ENCODE data around the gene NEBL.

NEBL gene

GRCh38 chr10:20892011-20892585 is 5.0 kb downstream of the NEBL start:
- in situ Hi-C loops (cut with HindIII; ENCODE audit: low pct_unique_long_range_greater_than_20kb, low sequenced_read_pairs): no loop called here
- no peak for DNase-seq (ENCODE audit: low read depth in 1 of 2, low spot score in 1 of 2)
- TF ChIP-seq JUND (IDR thresholded peaks at IDR 0.05; ENCODE audit: low read depth): no peak

DNA sequence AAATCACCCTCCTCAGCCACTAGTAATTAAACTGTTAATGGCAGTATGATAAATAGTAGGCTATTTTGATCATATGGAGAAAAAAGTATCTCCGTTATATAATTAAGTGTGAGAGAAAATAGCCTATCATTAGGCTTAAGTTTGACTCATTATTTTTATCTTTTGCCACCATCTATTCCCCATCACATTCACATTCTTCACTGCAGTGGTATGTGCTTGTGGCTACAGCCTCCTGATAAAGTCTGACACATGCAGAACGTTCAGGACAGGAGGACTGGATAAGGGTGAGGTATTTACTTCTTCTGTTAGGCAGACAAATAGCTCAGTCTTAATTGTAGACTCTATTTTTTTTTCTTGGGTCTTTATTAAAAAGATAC is 5.8 kb downstream of the NEBL start:
- TF ChIP-seq JUND (IDR thresholded peaks at IDR 0.05; ENCODE audit: low read depth): no peak
- in situ Hi-C loops (cut with HindIII; ENCODE audit: low pct_unique_long_range_greater_than_20kb, low sequenced_read_pairs): no loop called here
- no peak for DNase-seq (ENCODE audit: low read depth in 1 of 2, low spot score in 1 of 2)

DNA sequence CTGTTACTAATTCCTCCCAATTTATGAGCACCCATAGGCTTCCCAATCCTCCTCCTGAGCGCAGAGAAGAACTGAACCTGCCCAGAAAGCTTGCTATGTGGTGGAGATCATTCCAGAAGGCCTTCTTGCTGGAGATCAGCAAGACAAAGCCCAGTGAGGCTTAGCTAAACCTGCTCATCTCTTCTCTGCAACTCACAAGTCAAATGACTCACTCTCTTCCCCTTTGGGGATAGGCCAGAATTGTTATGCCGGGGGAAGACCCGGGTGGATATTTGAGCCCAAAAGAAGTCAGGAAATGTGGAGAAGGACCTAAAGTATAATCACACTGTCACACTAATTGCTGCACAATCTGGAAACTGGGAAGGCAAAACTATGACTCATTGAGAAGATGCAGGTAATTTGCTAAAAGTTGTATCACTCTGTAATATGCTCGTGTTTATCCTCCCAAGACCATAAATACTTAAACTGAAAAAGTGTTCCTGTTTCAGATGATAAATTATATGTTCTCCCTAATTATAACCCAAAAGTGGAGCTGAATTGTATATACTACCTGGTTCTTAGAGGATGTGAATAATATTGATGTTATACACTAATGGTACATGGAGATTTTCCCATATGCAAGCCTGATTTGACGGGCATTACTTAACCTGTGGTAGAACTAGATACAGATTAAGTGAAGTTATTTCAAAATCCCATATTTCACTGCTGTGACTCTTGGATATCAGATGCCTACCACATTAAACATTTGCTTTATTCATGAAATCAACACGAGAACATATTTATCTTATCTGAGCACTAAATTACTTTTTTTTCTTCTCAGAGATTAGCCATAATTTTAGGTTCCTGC is 6.4 kb downstream of the NEBL start:
- in situ Hi-C loops (cut with HindIII; ENCODE audit: low pct_unique_long_range_greater_than_20kb, low sequenced_read_pairs): no loop called here
- no peak for DNase-seq (ENCODE audit: low read depth in 1 of 2, low spot score in 1 of 2)
- TF ChIP-seq JUND (IDR thresholded peaks at IDR 0.05; ENCODE audit: low read depth): no peak

DNA sequence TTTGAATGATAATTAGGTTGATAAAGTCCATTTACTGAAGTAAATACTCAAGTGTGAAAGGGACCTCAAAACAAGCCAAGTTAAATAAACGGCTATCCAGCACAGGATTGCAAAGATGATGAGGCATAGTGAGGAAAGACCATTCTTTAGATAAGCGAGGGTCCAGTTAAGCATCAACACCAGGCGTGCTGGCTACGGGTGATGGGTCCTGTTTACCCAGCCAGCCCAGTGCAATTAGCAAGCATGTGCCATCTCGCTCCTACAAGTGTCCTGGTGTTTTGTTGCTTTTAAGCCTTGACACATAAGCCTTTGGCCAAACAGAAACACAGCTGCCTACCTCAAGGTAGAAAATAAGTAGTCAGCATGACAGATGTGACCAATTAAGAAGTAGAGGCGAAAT is 7.1 kb downstream of the NEBL start:
- no peak for DNase-seq (ENCODE audit: low read depth in 1 of 2, low spot score in 1 of 2)
- in situ Hi-C loops (cut with HindIII; ENCODE audit: low pct_unique_long_range_greater_than_20kb, low sequenced_read_pairs): no loop called here
- TF ChIP-seq JUND (IDR thresholded peaks at IDR 0.05; ENCODE audit: low read depth): no peak

DNA sequence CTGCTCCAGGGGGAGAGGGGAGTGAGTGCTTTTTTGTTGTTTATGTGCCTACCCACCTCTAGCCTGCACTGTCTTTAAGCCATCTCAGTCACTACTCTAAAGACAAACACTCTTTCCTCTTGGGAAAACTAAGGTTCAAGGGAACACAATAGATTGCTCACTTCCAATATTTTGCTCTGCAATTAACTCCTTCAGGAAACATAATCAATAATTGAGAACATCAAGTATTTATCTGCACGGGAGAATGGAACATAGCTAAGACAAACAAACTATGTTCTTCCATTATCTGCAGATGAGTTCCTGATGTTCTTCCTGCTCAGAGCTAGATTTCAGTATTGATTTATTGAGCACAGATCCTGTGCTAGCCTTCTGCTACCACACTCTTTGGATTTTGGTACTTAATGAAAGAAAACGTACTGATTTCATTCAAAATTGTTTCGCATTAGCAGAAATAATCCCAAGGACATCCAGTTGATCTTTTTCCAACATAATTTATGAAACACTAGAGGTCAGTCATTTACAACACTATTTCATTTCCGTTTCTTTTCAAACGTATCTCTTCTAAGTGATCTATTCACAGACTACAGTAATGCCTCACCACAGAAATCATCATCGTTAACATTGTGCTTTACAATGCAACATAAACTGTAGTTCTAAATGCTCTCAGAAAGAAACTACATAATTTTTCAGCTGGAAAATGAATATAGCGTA is 8.3 kb downstream of the NEBL start:
- DNase-seq (ENCODE audit: low read depth in 1 of 2, low spot score in 1 of 2): no peak
- TF ChIP-seq JUND (IDR thresholded peaks at IDR 0.05; ENCODE audit: low read depth): no peak
- in situ Hi-C loops (cut with HindIII; ENCODE audit: low pct_unique_long_range_greater_than_20kb, low sequenced_read_pairs): no loop called here

- TF ChIP-seq JUND (IDR thresholded peaks at IDR 0.05; ENCODE audit: low read depth): no peak
- in situ Hi-C loops (cut with HindIII; ENCODE audit: low pct_unique_long_range_greater_than_20kb, low sequenced_read_pairs): no loop called here
- DNase-seq (ENCODE audit: low read depth in 1 of 2, low spot score in 1 of 2): no peak
Observed at GRCh38 chr10:20887706-20888555, 9.2 kb downstream of the NEBL start.

- in situ Hi-C loops (cut with HindIII; ENCODE audit: low pct_unique_long_range_greater_than_20kb, low sequenced_read_pairs): no loop called here
- no peak for TF ChIP-seq JUND (IDR thresholded peaks at IDR 0.05; ENCODE audit: low read depth)
- no peak for DNase-seq (ENCODE audit: low read depth in 1 of 2, low spot score in 1 of 2)
Observed at GRCh38 chr10:20885678-20886077, 11.4 kb downstream of the NEBL start.

- in situ Hi-C loops (cut with HindIII; ENCODE audit: low pct_unique_long_range_greater_than_20kb, low sequenced_read_pairs): no loop called here
- no peak for DNase-seq (ENCODE audit: low read depth in 1 of 2, low spot score in 1 of 2)
- no peak for TF ChIP-seq JUND (IDR thresholded peaks at IDR 0.05; ENCODE audit: low read depth)
Observed at GRCh38 chr10:20883552-20883951, 13.6 kb downstream of the NEBL start.

GRCh38 chr10:20882091-20882490 is 15.0 kb downstream of the NEBL start:
- no peak for TF ChIP-seq JUND (IDR thresholded peaks at IDR 0.05; ENCODE audit: low read depth)
- in situ Hi-C loops (cut with HindIII; ENCODE audit: low pct_unique_long_range_greater_than_20kb, low sequenced_read_pairs): no loop called here
- no peak for DNase-seq (ENCODE audit: low read depth in 1 of 2, low spot score in 1 of 2)

DNA sequence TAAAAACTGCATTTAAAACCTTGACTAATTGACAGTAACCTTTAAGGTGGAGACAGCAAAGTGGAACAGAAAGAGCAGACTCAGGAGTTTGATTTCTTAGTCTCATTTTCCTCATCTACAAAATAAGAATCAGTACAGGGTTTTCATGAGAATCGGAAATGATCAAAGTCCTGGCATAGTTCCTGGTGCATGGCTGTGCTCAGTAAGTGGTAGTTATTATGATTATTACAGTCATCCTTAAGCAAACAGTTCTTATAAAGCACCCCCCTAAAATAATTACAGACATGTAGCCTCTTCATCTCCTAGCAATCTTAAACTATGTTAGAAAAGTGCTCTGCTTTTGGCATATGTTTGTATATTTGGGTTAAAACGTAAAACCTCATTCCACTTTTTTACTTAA is 18.0 kb downstream of the NEBL start:
- no peak for TF ChIP-seq JUND (IDR thresholded peaks at IDR 0.05; ENCODE audit: low read depth)
- DNase-seq (ENCODE audit: low read depth in 1 of 2, low spot score in 1 of 2): no peak
- in situ Hi-C loops (cut with HindIII; ENCODE audit: low pct_unique_long_range_greater_than_20kb, low sequenced_read_pairs): no loop called here

- no peak for TF ChIP-seq JUND (IDR thresholded peaks at IDR 0.05; ENCODE audit: low read depth)
- DNase-seq (ENCODE audit: low read depth in 1 of 2, low spot score in 1 of 2): no peak
- in situ Hi-C loops (cut with HindIII; ENCODE audit: low pct_unique_long_range_greater_than_20kb, low sequenced_read_pairs): no loop called here
Observed at GRCh38 chr10:20877986-20878983, 18.8 kb downstream of the NEBL start.
